Stimulated activated CD8-positive, alpha-beta memory T cell treated with anti-CD3 and anti-CD28 coated beads, Interleukin-4, amount 100 ng/mL, for 48 hours (primary cell): ENCODE results near the gene CNTFR.

Source experiments
- DNase-seq: peaks from one replicate; pipeline ENCODE4 v3.0.0-alpha.2; 2020

CNTFR gene

DNA sequence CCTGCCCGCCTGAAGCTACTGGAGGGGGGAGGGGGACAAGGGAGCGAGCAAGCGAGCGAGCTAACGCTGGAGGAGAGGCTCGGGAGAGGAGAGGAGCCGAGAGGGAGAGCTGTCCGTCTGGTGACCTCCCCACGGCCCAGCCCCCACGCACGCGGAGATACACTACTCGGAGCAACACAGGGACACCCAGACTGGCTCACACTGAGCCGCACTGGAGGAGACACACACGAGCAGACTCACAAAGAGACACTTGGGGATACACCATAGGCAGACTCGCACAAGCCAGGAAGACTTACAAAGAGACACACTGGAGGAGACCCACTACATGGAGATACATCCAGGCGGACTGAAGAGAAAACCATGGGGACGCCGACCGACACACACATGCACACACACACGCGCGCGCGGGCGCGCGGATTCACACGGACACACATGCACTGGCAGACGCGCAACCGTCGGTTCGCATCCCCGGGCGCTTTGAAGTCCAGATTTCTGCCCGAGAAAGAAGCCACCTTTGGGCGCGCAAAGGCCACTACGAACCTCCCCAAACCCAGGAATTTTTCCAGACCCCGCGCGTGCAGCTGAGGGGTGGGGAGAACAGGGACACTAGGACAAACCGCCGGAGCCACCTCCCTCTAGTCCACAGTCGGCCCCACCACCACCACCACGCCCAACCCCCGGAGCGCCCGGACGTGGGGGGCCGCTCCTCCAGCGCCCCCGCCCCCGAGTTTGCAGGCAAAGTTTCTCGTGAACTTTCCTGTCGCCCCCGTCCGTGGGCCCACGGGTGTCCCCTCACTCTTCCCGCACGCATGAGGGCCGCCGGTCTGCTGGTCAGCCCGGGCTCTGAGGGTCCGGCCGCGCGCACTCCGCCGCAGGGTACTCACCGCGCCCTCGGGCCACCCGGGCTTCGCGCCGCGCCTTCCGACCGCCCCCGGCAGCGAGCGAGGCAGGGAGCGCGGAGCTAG lies 571 bp downstream of the CNTFR start:
- no peak for DNase-seq

DNA sequence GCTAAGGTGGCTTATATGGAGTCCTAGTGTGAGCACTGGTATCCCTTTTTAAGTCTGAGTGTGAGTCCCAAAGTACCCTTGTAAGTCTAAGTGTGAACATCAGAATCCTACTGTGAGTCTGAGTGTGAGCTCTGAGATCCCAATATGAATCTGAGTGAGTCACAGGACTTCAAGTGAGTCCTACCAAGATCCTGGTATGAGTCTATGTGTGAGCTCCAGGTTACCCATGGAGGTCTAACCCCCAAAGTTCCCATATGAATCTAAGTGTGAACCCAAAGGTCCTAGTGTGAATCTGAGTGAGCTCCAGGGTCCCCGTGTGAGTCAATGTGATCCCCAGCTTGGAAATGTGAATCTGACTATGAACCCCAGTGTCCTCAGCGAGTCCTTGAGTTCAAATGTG lies 2.3 kb downstream of the CNTFR start:
- DNase-seq = no peak

DNA sequence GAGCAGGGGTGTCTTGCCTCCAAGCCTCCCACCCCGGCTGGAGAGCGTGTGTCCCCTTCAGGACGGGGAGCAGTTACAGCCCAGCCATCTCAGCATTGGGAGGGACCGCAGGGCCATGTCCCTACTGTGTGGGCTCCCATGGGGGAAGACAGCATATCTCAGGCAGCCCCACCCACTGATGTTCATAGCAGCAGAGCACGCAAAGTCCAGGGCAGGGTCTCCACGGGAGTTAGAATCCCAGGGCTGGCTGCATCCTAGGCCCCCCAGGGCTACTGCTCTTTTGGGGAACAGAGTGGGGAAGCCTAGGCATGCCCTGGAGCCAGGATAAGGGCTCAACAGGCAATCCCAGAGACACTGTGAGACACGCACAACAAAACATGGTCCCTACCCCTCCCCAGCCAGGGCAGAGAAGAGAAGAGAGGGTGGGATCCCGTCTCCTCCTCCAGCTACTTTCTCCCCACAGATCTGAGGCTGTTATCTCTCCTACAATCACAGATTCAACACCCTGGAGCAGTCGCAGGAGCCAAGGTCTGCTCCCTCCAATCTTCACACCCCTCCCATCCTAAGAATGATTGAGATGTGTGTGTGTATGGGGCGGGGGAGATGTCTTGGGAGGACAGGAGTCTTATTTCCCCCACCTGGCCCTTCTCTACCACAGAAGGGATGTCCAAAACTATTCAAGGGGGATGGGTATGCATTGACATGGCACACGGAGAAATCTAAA lies 3.4 kb downstream of the CNTFR start:
- no peak for DNase-seq

DNA sequence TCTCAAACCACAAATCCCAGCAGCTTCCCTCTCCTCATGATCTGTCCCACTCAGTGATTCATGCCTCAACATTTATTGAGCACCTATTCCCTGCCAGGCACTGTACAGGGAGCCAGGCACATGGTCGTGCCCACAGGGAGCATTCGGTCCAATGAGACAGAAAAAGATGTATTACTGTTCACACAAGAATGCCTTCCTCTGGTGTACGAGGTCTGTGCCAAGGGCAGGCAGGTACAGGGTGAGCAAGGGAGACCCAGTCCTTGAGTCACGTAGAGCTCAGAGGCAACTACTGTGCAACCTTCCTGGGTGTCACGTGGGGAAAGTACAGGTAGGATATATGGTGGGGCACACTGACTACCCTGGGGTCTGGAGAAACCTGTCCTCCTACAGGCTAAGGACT lies 4.6 kb downstream of the CNTFR start:
- DNase-seq = no peak

DNA sequence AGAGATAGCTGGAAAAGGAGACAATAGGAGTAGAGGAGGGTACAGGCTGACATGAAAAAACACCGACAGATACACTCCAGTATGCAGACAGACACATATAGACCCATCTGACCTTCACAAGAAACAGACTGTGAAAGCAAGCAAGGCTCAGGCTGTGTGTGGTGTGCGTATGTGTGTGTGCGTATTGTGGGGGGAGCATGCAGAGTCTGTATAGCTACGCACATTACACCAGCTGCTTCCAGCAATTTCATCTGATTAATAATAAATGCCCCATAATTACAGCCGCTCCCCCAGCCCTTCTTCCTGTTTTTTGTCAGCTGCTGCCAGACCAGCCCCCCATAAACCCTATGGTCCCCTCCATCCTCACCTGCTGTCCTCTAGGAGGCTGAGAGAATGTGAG lies 6.7 kb downstream of the CNTFR start:
- no peak for DNase-seq

DNA sequence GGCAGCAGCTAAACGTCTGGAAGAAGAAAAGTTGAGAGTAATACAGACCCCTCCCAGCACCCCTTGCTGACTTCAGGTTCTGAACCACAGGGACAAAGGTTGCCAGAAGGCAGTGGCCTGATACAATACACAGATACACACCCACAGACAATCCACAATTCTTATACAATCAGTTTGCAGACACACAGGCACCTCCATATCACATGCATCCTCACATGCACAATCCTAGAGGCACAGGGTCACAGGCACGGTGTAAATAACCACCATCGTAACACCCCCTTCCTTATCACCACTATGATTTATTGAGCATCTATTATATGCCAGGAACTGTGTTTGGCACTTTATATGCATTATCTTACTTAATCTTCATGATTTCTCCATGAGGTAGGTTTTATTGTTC lies 8.2 kb downstream of the CNTFR start:
- no peak for DNase-seq

DNA sequence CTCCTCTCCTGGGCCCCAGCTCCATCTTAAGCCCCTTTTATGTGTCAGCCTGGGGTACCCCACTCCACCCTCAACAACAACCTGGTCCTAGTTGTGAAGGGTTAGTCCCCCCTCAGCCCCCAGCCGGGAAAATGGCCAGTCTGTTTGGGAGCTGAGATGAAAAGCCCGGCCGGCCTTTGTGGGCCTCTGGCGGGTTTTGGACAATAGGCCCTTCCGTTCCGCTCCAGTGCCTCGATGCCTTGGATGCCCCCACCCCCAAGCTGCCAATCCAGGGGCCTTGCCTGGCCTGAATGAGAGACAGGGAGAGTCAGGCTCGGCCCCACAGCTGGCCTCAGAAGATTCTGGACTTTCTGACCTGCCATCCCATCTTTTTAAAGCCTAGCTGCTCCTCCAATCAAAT lies 9.2 kb downstream of the CNTFR start:
- no peak for DNase-seq

DNA sequence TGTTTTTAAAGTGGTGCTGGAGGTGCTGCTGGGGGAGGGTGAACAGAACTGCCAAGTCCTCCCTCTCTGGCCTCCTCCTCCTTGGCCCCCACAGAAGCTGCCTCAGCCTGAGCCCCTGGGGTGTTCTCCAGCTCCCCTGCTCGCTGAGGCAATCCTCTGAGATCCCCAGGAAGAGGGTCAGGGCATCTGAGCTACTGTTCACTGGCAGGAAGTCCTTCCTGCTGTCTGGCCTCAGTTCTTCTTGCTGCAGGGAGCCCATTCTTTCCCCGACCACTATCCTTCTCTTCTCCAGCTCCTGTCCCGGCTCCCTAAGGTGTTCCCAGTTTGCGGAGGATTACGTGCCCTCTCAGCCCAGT lies 9.7 kb downstream of the CNTFR start:
- DNase-seq = no peak

DNA sequence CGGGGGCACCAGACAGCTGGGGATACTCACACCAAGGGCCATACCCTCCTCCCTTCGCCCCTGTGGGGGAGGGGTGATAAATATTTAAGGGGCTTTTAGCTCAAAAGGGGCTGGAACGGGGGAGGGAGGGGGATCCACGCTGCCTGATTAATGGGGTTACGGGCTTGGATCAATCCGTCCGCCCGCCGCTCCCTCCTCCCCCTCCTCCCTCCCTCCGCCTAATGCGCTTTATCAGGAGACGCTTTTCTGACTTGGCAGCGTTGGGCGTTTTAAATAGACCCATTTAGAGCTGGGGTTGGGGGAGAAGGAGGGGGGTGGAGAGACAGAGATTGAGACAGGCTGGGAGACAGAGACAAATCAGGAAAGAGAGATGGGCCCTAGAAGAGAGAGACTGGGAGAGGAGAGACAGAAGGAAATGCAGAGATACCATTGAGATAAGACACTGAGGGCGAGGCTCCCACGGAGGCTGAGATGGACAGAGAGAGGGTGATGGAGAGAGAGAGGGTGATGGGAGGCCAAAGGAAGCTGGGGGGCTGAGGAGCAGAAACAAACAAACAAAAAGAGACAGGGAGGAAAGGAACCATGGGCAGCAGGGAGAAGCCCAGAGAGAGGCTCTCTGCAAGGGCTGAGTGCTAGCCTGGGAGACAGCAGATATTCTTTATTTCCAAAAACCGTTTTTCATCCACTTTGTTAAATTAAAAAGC lies 10.3 kb downstream of the CNTFR start:
- DNase-seq = no peak

DNA sequence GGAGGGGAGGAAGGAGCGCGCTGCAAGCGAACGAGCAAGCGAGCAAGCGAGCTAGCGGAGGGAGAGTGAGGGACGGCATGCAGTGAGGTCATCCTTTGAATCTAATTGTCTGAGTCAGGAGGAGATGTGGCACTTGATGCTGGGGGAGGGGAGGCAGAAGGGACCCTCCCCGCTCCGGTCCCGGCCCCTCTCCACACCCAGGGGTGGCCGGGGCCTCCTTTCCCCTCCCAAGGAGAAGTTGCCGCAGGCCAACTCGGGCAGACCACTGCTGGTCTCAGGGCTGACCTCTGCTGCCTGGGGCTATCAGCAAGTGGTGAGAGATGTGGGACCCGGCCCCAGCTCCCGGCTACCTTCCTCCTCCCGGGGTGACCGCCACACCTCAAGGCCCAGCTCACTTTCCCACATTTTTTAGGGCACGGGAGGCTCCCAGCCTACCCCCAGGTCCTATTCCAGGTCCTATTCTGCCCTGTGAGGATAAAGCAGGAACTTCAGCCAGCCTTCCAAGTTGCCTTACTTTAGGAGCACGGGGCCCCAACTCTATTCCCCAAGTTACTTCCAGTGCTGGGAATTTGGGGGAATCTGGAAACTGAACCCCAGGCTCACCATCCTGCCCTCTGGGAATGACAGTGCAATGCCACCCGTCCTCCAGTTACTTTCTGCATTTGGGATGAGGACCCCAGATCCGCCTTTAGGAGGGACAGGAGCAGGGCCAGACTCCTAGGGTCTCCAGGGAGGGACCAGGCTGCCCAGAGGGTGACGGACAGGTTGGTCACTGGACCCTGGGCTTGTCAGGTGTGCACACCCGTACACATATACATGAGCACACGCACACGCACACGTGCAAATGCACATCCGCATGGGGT lies 11.1 kb downstream of the CNTFR start:
- DNase-seq = no peak

DNA sequence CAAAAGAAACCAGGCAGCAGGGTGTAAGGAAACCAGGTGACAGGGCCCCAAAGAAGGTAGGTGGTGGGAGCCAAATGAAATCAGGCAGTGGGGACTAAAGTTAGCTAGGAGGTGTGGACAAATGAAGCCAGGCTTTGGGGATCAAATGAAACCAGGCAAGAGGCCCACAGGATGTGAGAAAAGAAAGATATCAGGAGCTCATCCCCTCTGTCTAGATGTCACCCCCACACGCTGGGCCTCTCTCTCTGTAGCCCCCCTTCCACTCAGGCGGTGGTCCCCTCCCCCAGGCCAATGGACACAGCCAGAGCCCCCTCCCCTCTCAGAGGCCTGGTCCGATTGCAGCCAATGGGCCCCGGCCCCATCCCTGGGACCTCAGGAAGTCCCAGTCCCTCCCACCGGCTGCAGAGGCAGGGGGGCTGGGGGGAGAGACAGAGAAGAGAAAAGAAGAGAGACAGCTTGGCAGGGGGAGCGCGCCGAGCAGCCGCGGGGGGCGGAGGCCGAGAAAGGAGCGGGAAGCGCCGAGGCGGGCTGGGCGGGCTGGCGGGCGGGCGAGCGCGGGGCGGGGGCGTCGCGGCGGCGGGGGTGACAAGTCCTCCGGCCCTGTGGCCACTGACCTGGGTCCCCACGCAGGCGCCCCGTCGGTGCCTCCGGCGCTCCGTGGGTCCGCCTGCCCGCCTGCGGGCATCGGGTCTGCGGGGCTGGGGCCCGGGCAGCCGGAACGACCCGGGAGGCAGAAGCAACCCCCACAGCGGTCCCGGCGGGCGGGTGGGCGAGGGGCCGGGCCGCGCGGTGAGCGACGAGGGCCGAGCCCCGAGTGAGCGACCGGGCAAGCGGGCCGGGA lies 11.9 kb downstream of the CNTFR start:
- no peak for DNase-seq

DNA sequence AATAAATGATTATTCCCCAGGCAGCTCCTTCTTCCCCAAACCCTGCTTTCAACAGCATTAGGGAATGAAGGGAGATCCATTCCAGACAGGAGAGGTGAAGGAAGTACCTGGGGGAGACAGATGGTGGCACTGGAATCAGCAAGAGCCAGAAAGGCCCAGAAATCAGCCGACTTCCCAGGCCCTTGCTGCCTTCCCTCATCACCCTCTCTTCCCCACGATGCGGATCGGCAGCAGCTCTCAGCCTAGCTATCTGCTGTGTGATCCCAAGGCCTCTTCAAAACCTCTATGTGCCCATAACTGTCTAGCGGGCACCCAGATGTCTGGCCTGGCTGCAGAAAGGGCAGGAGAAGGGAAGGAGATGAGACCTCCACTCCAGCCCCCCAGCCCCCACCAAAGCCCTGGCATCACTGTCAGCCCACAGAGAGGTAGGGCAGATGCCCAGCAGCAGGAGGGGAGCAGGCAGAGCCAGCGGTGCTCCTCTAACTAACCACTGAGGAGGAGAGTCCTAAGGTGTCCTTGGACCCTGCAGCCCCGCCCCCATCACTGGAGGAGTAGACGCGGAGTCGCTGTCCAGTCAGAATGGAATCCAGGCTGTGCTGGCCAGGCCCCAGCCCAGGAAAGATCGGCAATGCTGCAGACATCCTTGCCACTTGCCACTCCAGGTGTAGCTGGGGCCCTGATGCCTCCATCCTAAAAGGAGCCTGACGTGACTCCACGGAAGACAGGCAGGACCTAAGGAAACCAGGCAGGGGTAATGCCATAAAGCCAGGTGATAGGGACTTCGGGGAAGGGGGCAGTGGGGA lies 12.7 kb downstream of the CNTFR start:
- DNase-seq = no peak

DNA sequence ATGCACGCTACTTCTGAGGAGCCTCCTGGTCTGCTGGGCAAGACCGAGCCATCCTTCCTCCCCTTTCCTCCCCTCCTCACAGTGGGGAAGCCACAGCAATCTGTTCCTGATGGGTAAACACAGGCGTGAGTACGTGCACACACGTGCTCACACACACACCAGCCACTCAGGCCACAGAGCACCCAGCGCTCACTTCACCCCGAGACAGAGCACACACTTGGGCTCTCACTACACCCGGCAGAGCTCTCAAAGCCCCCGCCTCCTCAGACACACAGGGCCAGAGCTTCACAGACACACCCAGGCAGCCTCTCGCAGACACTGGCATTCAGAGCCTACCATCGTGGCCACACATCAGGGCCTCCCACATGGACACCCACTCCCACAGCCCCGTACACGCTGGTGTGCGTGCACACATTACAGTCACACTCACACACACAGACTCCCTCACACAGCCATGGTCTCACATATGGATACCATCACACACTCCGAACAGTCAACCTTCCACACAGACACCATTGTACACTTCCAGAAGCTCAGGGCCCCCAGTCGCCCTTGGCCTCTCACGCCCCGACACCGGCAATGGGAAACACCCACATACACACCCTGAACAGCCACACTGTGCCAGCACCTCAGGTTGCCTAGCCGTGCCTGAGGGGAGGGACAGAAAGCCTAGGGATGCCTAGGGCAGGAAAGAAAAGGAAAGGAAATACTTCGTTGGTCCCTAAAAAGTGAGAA lies 13.5 kb downstream of the CNTFR start:
- no peak for DNase-seq

DNA sequence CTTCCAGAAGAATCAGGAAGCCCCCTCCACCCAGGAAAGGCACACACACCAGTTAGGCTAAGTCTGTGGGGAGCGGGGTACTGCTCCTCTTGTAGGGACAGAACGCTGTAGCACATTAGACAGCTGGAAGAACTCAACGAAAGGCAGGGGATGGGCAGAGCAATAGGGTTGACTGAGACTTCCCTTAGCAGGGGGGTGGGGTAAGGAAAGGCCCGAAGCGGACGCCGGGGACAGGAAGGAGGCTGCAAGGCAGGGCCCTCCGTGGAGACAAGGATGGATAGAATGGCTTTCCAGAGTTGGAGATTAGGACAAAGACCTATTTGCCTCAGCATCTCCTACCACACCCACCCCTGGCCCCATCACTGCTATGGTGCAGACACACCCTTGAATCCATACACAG lies 14.3 kb downstream of the CNTFR start:
- no peak for DNase-seq

DNA sequence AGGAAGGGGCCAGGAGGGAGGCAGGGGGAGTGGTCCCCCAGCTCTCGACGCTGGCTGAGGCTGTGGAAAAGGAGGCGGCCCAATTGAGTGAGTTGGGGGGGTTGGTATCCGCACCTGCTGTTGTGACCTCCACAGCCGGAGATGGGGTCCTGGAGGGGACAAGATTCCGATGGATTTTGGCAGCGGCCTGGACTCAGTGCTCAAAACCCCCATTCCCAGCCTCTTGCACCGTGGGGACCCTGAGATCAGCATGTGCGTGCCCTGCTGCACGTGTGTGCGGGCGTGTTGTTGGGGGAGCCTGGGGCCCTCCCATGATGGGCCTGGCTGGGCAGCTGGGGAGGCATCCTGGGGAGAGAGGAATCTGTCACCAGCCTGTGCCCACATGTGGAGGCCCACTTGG lies 15.0 kb downstream of the CNTFR start:
- no peak for DNase-seq

DNA sequence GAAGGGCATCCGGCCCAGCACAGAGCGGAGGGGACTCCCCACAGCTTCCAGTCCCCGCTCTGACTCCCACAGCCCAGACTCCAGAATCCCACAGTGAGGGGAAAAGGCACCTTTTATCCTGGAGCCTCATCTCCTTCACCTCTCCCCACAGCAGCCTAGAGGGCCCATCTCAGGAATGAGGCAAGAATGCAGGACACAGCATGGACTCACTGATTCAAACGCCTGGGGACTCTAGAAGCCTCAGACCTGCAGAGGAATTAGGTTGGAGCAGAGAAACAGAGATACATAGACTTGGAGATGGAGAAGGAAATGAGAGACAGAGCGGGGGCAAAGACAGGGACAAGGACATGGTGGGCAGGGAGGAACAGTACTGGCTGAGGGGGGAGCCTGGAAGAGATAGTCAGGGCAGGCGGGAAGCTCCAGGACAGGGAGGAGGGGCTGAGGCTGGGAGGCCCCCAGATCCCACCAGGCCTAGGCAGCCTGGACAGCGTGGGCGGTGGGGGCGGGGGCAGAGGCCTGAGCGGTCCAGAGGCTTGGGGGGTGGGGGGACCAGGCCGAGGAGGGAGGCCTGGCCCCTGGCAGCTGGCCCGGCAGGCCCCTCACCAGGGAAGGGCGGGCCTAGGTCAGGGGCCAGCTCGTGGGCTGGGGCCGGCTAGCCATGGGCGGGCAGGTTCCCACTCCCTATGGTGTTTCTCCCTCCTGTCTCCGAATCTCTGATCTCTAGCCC lies 15.8 kb downstream of the CNTFR start:
- no peak for DNase-seq

DNA sequence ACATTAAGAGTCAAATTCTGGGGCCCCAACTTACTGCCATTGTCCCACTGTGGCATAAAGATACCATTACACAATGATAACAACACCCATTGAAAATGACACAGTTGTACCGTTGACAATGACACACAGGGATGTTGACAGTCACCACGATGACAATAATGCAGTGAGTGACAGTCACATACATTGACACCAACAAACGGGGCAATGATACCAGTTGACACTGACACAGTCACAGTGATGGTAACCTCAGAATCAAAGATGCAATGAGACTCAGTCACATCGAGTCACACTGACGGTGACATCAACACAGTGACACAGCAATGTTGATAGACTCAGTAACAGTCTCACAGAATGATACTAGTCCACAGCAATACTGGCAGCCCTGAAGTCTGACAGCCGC lies 16.9 kb downstream of the CNTFR start:
- no peak for DNase-seq

DNA sequence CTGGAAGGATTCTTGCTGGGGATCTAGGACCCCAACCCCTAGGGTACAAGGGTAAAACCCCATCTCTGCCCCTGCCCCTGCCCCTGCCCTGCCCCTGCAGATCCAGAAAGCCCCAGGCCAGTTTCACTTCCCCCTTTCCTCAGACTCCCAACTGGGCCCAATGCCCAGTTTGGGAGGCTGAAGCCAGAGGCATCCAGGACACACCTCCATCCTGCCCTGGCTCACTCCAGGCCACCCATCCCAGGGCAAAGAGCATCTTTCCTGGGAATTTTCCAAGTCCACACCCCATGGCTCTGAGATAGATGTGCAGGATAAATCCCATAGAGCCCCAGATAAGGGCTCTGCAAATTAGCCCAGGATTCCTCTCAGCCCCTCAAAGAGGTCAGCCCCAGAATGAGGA lies 17.4 kb downstream of the CNTFR start:
- DNase-seq = no peak

DNA sequence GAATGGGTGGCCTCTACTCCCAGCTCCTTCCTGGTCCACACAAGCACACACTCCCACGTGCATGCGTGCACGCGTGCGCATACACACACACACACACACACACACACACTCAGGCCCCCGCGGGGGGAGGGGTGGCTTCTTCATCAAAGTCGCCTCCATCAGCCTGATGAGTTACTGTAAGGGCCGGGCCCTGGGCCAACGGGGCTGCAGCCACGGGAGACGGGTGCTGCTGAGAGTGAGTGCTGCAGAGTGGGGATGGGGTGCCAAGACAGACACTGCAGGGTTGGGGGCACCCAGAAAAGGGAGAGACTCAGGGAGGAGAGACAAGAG lies 18.1 kb downstream of the CNTFR start:
- no peak for DNase-seq
